IPS-NIHi7 (cell line): ENCODE measurements around the gene MAML2.

Experiments
- DNase-seq: peaks from one replicate; pipeline ENCODE4 v3.0.0; 2012; ENCODE audit warnings: mixed read lengths; ENCODE audit errors: extremely low spot score

The MAML2 gene

DNA sequence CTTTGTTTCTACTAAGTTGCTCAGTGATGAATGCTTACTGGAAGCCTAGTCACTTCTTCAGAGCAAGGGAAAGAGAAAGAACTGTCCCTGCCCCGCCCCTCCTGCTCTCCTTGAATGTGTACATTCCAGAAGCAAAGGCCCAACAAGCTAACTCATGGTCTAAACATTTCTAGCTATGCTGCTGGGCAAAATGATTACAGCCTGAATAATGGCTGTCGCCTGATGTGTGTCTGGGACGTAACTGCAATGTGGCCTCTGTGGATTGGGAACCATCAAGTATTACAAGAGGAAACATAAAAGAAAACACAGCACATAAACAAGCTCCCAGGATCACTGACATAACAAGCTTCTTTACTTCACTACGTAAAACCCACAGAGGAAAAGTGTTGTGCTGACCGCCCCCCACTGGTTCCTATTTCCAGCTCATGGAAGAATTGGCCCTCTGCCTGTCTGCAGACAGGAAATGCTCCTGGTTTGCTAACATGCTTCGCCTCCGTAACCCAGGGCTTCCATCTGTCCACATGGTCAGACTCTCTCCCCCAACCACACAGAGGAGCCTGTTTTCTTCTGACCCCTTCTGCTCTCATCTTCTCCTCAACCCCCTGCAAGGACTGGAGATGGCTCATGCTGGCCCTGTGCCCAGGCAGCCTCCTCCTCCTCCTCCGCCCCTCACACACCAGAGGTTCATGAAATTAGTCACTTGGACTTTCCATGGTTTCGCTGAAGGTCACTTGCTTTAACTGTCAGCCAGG lies 187.2 kb downstream of the MAML2 start:
- peak; percentile 56 for DNase-seq

DNA sequence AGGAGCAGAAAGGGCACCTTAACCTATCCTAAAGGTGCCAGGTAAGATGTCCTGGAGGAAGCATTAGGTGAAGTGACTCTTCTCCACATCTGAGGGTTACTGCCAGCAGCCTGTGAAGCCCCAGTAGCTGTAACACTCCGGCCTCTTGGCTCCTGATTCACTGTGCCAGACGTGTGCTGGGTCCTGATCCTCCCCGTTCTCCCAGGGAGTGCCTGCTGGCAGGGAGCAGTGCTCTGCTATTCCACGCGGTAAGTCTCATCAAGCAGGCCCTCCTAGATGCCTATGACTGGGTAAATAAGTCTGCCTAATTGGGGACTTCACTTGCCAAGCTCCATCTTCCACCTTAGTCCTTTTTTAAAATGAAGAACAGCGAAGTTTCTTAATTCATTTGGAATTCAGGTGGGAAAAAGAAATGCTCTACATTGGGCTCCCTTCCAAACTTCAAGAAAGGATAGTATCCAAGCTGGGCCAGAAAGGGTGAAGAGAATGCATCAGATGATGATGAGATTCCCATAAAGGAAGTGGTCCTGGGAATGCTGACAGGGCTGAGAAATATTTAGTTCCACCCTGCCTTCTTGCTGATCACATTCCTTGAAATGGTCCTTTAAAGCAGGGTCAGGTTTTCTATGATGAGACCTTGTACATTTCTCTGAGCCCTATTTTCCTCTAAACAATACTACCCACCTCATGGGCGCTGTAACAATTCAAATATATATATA lies 188.0 kb downstream of the MAML2 start:
- DNase-seq: no peak

DNA sequence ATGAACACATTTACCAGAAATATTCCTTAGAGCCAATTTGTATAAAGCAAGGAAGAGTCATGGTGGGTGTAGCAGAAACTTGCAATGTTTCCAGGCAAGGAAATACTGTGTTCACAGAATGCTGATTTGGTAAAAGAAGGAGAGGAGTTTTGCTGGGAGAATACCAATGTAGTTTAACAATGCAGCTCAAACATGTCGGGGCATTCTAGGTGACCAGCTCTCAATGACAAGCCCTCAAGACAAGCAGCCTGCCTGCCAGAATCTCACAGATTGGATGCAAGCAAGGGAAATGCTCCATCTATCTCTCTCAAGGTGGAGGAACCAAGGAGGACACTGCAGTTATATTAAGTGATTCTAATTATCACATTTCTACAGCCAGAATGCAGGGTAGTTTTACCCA lies 190.4 kb downstream of the MAML2 start:
- no peak for DNase-seq

DNA sequence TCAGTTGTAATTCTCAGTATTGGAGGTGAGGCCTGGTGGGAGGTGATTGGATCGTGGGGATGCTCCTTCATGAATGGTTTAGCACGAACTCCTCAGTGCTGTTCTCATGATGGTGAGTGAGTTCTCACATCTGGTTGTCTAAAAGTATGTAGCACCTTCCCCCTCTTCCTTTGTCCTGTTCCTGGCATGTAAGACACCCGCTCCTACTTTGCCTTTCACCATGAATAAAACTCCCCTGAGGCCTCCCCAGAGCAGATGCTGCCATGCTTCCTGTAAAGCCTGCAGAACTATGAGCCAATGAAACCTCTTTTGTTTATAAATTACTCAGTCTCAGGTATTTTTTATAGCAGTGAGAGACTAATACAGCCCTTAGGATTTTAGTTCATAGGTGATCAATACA lies 191.5 kb downstream of the MAML2 start:
- DNase-seq: no peak

DNA sequence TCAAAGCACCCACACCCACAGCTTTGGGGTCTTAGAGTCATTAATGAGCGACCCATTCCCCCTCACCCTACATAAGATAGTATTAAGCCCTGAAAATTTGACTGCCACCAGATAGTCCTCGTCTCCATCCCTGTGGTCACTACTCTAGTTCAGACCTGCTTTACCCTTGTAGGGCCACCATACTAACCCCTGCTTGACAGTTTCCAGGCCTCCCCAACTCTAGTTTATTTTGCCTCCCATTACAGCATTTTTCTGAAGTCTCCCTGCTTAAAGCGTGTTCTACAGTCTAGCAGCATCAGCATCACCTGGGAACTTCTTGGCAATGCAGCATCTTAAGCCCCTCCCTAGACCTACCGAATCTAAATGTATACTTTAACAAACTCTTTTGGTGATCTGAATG lies 192.4 kb downstream of the MAML2 start:
- DNase-seq: no peak

DNA sequence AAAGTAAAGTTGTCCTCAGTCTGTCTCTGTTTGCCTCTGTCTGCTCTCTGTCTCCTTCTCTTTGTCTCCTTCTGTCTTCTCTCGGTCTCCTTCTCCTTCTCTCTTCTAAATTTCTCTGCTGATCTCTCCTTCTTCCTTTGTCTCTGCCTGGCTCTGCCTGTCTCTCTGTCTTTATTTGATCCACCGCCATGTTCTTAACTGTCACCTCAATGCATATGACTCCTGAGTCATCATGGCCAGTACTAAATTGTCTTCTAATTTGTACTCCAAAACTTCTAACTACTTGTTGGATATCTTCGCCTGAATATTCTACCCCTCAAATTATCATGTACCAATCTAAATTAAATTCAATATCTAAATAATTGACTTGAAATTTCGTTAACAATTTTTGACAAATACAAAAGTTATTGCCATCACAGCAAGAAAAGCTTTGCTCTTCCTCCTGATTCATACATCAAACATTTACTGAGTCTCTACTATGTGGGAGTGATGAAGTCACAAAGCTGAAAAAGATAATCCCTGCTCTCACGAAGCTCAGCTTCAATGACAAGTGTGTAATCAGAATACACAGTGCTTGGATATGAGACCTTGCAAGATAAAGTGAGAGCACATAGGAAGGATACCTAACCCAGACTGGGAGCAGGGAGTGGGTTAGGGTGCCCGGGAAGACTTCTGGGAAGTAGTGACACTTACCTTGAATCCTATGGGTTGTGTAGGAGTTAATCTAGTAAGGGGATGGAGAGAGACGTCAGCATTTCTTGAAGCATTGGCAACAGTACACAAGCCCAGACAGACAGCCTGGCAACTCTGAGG lies 193.0 kb downstream of the MAML2 start:
- no peak for DNase-seq

DNA sequence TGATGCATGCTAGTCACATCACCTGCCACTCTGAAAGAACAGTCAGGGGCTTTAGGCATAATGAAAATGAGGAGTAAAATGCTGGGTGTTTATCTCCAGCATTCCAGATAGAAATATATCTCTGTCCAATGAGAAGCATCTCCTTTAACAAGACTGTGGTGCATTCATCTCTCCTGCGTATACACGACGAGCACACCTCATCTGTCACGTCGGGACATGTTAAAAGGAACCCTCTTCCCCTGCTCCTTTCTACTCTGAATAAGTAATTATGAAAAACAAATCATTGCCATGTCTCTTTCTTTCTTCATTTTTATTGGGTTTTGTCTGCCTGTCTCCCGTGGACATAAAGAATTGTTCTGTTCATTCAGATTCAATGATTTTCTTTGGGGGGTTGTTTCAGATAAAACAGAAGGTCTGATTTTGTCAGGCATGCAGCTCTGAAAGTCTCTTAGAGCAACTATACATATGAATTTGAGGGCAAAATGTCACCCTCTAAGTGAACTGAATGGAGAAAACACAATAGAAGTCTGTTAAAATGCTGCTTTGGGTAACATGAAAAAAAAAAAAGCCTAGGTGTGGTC lies 195.0 kb downstream of the MAML2 start:
- no peak for DNase-seq

DNA sequence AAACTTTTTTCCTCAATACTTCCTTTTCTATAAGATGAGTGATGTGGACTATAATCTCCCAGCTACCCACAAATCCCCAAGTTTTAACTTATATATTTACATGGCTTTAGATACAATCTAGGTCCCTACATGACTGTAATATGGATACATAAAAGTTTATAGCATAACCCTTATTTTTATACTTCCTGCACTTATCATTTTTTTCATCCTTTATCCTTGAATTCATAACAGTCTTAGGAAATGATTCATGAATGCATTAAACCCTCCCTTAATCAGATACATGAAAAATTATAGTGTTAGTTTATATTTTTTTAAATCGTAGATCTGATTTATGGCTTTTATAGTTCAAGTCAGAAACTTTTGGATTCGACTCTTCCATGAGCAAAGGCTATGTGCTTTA lies 195.8 kb downstream of the MAML2 start:
- DNase-seq: no peak

DNA sequence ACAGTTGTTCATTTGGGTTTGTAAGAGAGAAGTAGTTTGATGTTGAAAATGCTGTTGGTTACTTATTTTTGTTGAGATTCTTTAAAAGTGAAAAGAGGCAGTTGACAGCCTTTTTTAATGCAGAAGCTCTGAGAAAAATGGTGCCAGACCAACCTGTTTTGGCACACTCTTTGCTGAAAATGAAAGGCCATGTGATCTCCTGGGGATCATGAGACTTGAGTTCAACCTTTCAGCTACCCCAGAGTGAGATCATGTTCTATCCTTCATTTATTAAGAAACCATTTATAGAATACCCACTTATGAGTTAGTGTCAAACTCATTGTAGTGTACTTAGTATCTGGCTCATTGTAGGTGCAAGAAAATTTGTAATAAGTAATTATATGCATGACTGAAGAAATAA lies 196.2 kb downstream of the MAML2 start:
- no peak for DNase-seq

DNA sequence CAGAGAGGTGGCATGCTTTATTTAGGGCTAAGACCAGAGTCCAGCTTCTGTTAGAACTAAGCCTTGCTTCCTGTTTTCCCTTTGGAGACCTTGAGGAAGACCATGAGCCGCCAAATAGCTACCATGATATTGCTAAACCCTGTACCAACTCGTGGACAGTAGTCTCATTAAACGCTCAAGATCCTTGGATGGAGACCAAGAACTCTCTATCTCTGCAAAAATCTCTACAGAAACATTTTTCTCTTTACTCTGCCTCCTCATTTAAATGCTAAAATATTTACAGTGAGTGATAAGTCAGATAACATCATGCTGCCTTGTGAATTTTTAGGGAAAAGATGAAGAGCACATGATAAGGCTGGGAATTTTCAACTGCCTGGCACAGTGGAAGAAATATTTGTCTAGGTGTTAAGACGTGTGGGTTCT lies 197.8 kb downstream of the MAML2 start:
- DNase-seq: no peak

DNA sequence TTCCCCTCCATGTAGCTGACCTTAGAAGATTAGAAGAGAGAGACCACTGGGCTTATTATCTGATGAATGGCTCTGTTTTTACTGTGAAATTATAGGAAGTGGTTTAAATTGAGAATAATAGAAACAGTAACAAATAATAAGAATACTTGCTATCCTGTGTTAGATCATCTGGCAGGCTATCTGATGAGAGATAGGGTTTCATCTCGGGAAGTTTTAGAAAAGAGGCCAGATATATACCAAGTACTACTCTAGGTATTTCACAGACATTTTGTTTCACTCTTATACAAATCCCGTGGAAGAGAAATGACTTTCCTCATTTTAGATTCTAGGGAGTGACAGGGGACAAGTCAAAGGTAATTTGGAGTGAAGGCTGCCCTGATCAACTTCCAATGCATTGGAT lies 198.4 kb downstream of the MAML2 start:
- no peak for DNase-seq

DNA sequence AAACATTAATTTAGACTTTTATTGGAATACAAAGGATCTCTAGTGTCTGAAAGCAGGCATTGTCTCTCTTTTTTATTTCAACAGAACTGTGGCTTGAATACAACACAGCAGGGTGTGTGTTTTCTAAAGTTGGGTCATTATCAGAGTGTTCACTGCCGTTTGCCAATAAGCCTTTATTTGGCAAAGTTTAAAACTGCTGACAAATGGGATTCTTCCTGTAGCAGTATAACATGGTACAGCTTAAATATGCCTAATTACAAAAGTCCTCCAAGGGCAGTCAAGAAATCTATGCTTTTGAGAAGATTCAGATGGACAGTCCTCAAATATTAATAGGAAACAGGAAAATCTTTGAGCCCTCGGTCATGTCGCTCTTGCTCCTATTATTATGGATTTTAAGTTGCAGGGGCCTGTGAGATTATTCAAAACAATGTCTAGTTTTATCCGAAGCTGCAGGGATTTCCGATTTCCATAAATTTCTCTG lies 199.9 kb downstream of the MAML2 start:
- no peak for DNase-seq

DNA sequence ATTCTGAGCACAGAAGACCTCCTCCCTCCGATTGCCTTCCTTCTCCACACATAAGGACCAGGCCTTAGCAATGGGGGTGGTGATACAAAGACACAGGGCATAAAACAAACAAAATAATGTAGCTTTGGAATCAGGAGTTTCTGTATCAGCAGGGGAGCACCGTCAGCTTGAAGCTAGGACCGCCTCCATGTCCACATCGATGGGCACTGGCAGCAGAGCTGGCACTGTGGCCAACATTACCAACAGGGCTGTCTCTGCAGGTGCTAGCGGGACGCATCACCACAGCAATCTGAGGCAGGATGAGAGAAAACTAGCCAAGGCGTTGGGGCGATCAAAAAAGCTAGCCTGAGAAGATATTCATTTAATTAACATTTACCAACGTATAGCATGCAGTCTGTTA lies 201.4 kb downstream of the MAML2 start:
- no peak for DNase-seq

DNA sequence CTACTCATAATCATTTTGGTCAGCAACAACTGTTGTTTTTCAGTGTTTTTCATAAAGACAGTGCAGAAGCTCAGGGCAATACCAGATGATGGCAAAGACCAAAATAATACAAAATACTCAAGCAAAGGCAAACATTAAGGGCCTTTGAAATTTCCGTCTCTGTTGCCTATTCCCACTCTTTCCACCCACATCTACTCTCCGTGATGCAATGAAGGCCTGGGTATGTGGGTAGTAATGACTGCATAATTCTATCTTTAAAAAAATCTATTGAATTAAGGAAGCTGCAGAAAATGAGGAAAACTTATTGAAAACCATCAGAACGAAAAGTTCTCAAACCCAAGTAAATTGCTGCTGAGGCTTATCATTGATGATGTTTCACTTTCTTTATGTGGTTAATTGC lies 203.3 kb downstream of the MAML2 start:
- DNase-seq: no peak

DNA sequence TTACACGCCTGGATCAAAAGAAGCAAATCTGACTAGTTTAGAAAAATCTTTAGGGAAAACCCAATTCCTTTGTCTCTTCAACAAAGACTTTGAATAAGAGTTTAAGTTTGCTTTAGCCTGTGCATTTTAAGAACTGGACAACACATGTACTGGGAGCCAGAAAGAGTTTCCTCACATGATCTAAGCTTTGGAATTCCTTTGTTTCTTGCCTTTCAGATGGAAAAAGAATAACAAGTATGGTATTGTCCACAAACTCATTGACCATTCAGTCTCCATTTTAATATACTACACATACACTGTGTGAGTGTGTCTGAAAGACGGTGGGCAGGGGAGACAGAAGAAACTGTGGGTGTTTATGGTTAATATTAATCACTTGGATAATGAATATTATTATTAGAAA lies 205.6 kb downstream of the MAML2 start:
- no peak for DNase-seq

DNA sequence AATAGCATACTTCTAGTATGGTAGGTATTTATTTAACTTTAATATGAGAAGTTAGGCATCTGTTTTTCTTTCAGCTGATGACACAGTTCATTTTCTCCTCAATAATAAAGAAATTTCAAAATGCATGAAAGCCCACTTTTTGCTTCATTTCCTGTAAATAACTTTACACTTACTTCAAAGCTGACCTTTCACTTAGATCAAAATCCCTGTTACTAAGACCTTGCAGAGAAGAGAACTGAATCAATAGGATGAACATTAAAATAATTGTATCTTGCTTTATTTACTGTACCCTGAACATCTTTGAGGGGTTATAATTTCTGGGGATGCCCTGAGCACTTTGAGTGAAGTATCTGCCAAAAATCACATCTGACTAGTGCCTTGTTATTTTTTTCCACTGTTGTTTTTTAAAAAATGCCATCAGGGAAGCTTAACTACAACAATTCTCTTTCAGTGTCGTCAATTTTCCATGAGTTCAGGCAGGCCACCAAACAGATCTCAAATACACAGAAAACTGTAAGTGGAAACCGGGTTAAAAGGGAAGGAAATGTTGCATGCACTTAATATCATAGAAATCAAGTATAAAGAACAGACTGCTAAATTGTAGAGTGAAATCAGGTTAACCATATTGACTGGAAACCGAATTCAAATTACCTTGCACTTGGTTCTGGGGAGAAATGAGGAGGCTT lies 206.2 kb downstream of the MAML2 start:
- no peak for DNase-seq

DNA sequence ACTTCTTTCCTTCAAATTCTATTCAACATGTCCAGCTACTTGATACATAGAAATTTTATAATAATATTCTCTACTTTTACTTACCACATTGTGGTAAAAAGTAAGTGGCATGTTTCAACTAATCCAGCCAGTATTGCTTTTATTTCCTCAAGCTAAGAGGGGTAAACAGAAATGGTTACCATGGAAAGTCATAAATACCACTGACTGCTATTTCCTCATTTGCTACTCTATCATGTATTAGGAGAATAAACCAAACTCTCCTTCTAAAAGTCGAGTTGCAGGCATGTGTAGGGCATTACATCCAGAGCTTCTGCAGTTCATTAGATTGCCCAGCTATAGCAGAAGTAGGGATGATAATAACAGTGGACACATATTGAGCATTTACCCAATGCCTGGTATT lies 208.4 kb downstream of the MAML2 start:
- no peak for DNase-seq

DNA sequence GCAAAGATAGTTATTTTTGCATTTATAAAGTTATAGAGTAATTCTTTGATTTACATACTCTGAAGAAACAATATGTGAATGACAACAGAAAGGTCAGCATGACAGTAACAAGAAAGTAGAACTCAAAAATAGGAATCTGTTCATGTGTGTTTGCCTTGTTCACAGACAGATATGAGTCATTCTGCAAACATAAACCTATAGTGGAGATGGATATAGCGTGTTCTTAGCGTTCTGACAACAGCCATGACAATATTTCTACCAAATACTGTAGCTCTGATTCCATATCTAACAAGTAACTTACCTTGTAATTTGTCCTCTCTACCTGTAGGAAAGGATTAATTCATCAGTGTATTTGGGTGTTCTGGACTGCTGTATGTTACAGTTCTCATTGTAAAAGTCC lies 210.6 kb downstream of the MAML2 start:
- DNase-seq: no peak

DNA sequence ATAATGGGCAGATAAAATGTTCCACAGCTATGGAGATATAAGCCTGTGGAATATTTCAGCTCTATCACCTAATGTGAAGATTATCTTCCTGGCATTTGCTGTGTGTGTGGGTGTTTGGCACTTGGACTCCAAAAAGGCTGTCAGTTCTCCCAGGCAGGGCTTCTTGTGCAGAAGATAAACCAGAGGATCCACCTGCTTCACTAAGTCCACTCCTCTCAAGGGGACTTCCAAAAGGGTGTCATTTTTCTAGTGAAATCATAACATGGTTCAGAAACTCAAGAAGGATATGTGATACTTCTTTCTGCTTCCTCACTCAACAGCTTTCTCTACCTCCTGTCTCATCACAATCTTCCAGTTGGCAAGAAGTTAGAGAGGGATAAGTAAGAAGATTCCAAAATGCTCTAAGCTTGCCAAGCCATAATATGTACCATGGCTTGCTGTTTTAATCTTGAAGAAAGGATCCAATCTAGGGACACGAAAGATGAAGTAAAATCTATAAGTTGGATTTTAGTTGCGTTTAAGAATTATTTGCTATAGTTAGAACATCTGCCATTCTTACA lies 212.9 kb downstream of the MAML2 start:
- no peak for DNase-seq

DNA sequence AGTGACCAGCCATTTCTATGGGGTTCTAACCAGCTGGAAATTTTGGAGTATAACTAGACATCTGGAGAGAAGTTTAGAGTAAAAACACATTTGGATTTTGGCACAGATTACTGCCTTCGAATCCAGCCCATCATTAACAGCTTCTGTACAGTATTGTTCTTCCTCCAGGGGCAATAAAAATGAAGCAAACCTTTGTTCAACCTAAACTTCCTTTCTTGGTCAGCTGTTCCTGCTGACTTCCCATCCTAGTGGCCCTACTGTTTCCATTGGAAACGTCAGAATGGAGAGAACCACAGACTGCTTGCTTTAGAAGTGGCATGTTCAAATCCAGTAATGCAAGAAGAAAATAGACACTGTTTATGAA lies 215.4 kb downstream of the MAML2 start:
- no peak for DNase-seq

DNA sequence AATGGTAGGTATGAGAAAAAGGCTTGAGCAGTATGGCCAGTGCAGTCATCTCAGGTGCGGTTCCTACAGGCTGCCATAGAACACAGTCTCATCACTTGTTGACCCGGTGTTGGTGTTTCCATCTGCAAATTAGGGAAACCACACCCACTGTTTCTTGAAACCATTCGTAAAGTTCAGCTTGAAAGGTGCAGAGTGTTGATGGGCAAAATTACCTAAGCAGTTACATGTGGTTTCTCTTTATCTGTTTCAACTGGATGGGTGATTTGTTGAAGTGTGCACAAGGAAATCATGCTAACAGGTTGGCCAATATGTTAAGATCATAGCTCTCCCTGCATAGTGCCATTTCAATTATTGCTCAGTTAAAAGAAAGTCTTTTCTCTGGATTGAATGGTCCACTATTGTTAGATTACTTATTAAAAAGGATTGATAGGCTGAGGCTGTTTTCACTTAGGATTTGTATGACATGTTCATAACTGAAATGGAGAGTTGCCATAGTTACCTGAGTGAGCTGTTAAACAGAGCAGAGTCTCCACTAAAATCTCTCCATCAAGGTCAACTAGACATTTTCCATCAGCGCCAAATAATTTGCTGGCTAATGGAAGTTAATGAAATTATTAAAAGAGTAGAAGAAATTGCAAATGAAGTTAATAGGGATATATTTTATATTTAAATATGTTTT lies 215.9 kb downstream of the MAML2 start:
- DNase-seq: no peak
